Activated CD8-positive, alpha-beta memory T cell treated with anti-CD3 and anti-CD28 coated beads for 48 hours (primary cell): ENCODE results near the gene WNT5A.
A peak's percentile ranks its signal among the peaks of the same experiment; 100 is the strongest.
"Not testable (repeated sequence)": the region's sequence is repeated elsewhere in the genome, so short reads cannot be mapped to it uniquely, and the experiment has no call there.

ENCODE experiments used
- DNase-seq, 3 experiments: peaks; one replicate each; pipeline ENCODE4 v3.0.0-alpha.2; 2020; ENCODE audit warnings: low read depth in 2 of 3, low spot score in 2 of 3

Gene WNT5A

GRCh38 chr3:55507808-55508207 lies 20.7 kb upstream of the WNT5A start:
- DNase-seq, result no peak

- no peak for DNase-seq
These were observed 18.7 kb upstream of the WNT5A start for GRCh38 chr3:55505776-55506175.

- DNase-seq, result not testable (repeated sequence)
These were observed 18.0 kb upstream of the WNT5A start for GRCh38 chr3:55505102-55505501.

GRCh38 chr3:55501905-55502304 lies 14.8 kb upstream of the WNT5A start:
- no peak for DNase-seq

- DNase-seq, result no peak
These were observed 13.6 kb upstream of the WNT5A start for GRCh38 chr3:55500555-55501330.

GRCh38 chr3:55498520-55498919 lies 11.4 kb upstream of the WNT5A start:
- no peak for DNase-seq

- no peak for DNase-seq
These were observed 10.1 kb upstream of the WNT5A start for GRCh38 chr3:55497250-55497649.

- DNase-seq, result no peak
These were observed 7.9 kb upstream of the WNT5A start for GRCh38 chr3:55494976-55495375.

GRCh38 chr3:55492976-55493375 lies 5.9 kb upstream of the WNT5A start:
- no peak for DNase-seq

- DNase-seq, result no peak
These were observed 4.2 kb upstream of the WNT5A start for GRCh38 chr3:55491296-55491816.

- DNase-seq, result no peak
These were observed 3.3 kb upstream of the WNT5A start for GRCh38 chr3:55490276-55490913.

GRCh38 chr3:55489798-55490132 lies 2.7 kb upstream of the WNT5A start:
- no peak for DNase-seq

GRCh38 chr3:55488398-55489055 lies 1.4 kb upstream of the WNT5A start:
- no peak for DNase-seq

- no peak for DNase-seq
These were observed 505 bp upstream of the WNT5A start for GRCh38 chr3:55487381-55488241.

GRCh38 chr3:55486101-55486856 lies 827 bp downstream of the WNT5A start:
- no peak for DNase-seq

- DNase-seq, result peak in 2 of 3 experiments; percentile 17 to 19
These were observed 2.0 kb downstream of the WNT5A start for GRCh38 chr3:55484801-55485791.

GRCh38 chr3:55484191-55484689 lies 2.9 kb downstream of the WNT5A start:
- DNase-seq, result no peak

- DNase-seq, result no peak
These were observed 3.7 kb downstream of the WNT5A start for GRCh38 chr3:55483196-55484095.
